Lower leg skin (tissue), 3 donors: ENCODE results near the gene NUAK1.

Experiments used
- CTCF ChIP-seq, 3 donors: fragments of 450-650 bp; IDR thresholded peaks; one replicate each; pipeline ENCODE4 v1.5.1; 2016; ENCODE audit warnings: antibody characterized with exemption in 3 of 3, mild to moderate bottlenecking in 3 of 3, moderate library complexity in 2 of 3
- POLR2A ChIP-seq, 2 donors: fragments of 450-650 bp; IDR thresholded peaks; one replicate each; pipeline ENCODE4 v1.6.1; 2016 to 2017; ENCODE audit warnings: antibody characterized with exemption in 2 of 2, mild to moderate bottlenecking in 1 of 2, moderate library complexity in 1 of 2

- TF ChIP-seq CTCF (IDR thresholded peaks at IDR 0.05) (no peak), POLR2A (IDR thresholded peaks at IDR 0.05) (no peak)
These were observed 93.5 kb downstream of the NUAK1 start for GRCh38 chr12:106045251-106045674.
